GM21619 (cell line): ENCODE results near the gene EEF2KMT.
"Not testable (repeated sequence)": the region's sequence is repeated elsewhere in the genome, so short reads cannot be mapped to it uniquely, and the experiment has no call there.

Source experiments
- ATAC-seq: cut with Tn5 transposase; IDR thresholded peaks from one replicate; pipeline ENCODE4 v1.9.1; 2021; ENCODE audit not compliant: unreplicated experiment

The EEF2KMT gene

DNA sequence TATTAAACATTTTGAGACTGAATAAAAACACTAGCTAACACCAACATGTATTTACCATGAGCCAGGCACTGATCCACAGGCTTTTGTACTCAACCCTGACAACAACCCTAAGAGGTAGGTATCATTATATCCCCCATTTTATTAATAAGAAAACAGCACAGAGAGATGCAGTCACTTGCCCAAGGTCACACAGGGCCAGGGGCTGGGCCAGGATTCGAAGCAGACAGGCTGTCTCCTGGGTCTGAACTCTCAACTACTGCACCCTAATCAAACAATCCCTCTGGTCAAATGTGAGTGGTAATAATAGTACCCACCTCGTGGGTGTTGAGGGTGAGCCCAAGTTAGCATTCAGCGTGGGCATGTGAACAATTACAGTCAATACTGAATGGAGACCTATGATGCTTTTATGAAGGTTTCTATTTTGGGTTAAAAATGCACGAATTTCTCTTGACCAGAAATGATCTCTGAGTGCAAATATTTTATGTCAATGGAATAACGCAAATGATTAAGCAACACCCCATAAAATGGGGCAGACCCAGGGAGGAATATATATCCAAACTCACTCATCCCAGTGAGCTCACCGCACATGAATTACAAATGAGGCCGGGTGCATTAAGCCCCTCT, 1.0 kb downstream of the EEF2KMT start:
- not testable (repeated sequence) for ATAC-seq

DNA sequence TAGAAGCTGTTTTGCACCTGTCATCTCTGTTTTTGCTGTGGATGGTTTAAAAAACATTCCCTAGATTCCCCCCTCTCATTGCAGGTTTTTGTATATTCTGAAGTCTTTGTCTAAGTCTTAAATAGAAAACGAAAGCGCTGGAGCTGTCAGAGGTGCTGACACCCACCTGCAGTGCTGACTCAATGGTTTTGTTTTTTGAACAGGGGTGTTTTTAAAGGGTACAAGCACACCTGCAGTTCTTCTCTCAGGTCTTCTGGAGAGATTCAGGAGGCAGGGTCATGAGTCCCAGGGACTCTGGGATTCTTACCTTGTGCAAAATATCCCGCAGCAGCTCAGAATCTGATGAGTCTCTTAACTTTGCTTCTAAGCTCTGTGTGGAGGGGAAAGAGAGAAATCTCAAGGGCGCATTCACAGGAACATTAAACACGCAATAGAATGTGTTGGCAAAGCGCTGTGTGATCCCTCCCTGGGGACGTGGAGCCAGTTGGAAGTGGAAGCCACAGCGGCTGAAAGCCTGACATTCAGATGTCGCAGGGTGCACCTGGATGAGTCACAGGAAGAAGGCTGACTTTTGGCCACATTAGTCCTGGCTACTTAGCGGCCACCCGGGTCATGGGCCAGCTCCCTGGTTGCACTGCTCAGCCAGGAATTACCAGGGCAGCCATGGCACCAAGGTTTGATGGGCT, 2.3 kb downstream of the EEF2KMT start:
- not testable (repeated sequence) for ATAC-seq

DNA sequence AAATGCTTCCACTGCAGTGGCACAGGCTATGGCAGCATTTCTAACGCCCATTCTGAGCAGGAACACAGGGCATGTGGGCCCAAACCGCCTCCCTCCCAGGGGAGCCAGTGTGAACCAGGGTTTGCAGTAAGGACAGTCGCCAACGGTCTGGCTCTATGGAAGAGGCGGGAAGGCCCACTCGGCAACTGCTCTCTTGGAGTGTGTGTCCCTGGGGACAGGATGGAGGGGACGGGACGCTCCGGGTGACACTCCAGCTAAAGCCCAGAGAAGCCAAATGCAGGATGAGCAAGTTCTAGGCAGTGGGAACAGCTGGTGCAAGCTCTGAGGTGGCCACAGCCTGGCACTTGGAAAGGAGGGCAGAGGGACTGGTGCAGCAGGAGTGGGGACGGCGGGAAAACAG, 3.8 kb downstream of the EEF2KMT start:
- not testable (repeated sequence) for ATAC-seq

DNA sequence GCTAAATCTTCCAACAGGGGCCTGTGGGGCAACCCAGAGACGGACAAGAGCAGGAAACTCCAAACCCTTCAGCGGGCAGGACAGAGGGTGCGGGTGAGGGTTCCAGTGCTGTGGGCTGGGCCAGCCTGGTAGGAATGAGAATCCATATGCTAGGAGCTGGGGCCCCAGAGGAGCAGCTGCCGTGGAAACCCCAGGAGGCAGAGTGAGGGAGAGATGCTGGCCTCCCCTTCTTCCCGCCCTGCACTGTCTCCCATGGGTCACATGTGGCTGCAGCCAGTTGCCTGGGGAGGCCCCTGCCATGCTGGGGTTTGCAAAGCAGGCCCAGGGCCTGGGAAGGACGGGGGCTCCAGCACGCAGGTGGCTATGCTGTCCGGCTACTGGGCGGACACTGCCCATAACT, 4.5 kb downstream of the EEF2KMT start:
- not testable (repeated sequence) for ATAC-seq

DNA sequence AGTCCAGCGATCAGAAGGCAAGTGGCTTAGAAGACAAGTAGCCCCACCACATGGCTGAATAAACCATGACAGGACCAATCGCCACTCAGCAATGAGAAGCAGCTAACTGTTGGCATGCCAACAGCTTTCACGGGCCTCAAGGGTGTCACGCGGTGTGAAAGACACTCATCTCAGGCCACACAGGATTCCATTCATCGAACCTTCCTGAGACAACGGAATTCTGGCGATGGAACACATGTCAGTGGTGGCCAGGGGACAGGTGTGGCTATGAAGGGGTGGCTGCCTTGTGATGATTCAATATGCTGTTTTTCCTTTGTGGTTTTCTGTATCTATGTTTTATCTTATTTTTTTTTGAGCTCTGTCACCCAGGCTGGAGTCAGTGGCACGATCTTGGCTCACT, 7.0 kb downstream of the EEF2KMT start:
- not testable (repeated sequence) for ATAC-seq

DNA sequence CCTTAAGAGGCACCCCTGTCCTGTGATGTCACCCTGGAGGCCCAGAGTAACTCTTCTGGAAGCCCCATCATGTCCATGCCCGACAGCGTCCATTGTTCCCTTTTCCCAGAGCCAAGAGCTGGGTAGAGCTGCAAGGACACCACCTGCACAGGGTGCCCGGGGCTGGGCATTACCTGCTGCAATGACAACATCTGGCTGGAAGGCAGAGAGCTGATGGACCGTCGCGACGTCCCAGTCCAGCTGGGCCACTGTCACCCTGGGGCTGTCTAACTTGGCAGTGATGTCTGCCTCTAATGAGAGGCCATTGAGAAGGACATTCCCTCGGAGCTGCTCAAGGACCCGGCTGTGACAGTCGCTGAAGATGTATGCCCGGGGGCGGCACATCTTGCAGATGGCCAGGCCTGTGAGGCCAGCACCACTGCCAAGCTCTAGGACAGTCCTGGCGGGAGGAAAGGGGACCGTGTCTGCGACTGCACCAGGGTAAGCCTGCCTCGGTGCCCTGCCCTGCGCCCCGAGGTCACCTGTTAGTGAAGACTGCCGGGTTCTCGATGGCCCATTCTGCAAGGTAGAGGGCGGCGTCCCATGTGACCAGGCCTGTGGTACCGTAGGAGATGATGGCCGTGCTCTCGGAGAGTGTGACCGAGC, 7.6 kb downstream of the EEF2KMT start:
- not testable (repeated sequence) for ATAC-seq

DNA sequence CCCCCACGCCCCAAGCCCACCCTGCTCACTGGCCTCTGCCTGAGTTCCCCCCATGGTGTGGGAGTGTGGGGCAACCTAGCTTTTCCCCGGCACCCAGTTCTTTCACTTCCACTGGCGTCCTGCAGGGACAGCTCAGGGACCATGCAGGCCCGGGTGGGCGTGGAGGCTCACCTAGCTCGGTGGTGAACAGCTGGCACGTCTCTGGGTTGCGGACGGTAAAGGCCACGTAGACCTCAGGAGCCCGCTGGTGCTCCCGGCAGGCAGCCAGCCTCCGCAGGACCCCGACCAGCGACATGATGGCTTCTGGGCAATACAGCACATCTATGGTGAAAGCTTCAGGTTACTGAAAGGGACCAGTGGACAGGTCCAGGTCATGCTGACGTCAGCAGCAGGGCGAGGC, 8.7 kb downstream of the EEF2KMT start:
- not testable (repeated sequence) for ATAC-seq

DNA sequence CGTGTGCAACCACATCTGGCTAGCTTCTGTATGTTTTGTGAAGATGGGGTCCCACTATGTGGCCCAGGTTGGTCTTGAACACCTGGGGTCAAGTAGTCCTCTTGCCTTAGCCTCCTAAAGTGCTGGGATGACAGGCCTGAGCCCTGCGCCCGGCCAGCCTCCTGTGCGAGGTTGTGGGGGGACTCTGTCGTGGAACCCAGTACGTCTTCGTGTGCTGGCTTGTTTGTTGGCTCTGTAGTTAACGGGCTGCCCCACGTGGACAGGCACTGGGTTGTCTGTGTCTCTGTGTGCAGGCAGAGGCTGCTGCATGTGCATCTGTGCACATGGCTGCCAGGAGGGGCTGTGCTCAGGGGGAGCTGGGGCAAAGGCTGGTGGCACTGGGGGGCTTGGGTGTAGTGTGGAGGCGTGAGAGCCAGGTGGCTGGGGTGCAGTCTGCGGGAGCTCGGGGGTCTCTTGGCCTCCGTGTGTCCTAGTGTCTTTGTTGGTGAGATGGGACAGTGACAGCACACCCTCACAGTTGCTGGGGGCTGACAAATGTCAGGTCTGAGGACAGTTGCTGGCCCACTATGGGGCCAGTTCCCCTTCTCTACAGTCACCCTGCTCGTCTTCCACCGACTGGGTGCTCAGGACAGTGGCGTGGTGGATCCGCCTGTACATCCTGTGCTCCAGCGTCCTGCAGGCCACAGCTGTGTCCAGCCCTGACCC, 9.4 kb downstream of the EEF2KMT start:
- ATAC-seq: not testable (repeated sequence)

DNA sequence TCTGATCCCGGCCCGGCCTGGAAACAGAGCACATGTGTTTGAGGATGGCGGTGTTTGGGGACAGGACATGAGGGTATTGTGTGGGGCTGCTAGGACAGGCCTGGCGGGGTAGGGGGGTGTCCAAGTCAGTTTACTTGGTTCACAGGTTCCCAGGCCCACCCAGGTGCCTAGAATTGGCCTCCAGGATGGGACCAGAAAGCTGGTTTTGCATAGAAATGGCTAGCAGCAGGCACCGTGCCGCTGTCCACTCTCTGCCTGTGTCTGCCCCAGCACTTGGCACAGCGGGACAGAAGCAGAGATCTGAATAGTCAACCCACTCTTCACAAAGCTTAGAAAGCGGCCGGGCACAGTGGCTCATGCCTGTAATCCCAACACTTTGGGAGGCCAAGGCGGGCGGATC, 11.9 kb downstream of the EEF2KMT start:
- not testable (repeated sequence) for ATAC-seq

DNA sequence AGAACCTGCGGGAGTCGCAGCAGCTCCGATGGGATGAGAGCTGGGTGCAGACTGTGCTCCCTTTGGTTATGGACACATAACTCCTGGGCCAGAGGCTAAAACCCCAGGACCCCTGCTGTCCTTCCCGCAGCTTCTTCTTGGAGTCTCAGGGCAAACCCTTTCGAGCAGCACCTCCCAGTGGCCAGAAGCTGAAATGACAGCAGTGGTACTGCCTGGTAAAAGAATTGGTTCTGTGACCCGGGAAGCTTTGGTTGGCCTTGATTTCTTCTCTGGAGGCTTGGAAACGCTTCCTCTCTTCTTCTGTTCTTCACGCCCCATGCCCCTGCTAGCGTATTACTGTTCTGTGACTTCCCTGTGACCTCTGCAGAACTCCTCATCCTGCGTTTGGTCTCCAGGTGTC, 12.8 kb downstream of the EEF2KMT start:
- ATAC-seq: not testable (repeated sequence)

DNA sequence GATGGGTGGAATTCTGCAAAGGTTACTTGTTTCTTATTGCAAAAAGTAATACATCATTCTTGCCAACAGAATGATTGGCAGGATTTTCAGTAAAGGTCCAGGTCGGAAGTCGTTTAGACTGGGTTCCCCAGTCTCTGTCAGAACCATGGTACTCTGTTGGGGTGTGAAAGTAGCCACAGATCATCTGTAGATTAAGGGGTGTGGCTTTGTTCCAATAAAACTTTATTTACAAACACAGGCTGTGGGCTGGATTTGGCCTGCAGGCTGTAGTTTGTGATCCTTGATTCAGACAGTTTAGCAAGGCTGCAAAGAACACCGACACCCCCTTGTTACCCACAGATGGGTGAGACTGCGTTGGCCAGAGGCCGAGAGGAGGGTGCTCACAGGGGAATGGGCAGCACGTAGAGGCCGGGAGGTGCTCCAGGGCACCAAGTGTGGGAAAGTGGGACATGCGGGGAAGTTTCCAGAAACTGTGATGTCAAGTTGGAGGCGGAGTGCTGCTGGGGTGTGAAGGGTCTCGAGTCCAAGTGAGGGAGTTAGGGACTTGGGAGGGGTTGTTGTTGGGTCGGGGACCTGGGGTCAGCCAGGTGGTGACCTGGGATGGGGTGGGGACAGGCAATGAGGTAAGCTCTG, 13.4 kb downstream of the EEF2KMT start:
- ATAC-seq: not testable (repeated sequence)

DNA sequence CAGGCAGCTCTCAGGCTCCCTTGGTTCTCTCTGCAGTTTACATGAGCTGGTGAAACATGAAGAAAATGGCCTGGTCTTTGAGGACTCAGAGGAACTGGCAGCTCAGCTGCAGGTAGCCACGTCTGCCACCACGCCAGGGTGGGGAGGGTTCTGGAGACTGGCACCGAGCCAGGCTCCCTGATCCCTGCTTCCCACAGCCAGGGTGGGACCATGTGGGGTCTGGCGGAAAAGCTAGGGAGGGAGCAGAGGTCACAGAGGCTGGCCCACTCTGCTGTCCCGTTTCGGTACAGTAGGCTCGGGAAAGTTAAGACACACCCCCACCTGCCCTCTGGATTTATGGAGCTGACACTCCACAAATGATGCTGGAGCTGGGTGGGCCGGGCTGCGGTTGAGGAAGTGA, 13.9 kb downstream of the EEF2KMT start:
- ATAC-seq: not testable (repeated sequence)

DNA sequence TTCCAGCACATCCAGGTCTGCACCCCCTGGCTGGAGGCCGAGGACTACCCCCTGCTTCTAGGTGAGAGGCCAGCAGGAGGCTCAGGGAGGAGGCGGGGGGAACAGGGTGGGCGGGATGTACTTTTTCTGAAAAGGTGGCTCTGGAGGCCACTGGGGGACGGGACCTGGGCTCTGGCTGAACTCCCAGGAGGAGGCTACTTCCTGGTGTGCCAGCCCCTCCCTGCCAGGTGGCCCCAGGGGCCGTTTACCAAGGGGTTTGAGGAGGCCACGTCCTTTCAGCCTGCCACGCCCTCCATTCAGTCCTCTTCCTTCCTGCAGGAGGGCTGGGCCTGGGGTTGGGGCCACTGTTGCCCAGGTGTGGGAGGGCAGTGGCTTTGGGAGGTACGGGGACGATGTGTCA, 16.6 kb downstream of the EEF2KMT start:
- not testable (repeated sequence) for ATAC-seq

DNA sequence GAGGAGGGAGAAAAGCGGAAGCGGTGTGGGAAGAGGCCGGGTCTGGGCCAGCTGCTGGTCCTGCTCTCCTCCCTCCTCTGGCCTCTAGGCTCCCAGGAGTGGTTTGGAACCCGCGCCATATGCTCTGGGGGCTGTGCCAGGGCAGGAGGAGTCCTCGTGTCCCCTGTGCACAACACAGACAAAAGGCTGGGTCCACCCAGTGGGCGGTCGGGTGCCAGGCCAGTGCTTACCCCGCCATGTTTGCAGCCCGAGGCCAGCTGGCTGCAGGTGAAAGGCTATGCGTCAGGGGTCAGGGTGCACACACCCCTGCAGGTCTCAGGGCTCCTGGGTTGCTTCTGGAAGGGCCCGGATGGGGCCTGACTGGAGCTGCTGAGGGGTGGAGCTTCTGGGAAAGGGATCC, 17.1 kb downstream of the EEF2KMT start:
- ATAC-seq: not testable (repeated sequence)

DNA sequence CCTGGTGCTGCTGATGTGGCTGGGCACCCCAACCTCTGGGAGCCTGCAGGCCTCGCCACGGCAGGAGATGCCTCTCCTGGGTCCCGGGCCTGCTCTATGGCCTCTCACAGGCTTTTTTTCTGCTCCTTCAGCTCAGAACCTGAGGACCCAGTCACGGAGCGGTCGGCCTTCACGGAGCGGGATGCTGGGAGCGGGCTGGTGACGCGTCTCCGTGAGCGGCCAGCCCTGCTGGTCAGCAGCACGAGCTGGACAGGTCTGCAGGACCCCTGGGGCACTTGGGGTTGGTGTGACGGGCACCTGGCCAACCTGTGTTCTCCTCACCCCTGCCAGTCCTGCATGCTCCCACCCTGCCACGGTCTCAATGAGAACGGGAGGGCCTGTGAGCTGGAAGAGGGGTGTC, 19.0 kb downstream of the EEF2KMT start:
- ATAC-seq: no peak

DNA sequence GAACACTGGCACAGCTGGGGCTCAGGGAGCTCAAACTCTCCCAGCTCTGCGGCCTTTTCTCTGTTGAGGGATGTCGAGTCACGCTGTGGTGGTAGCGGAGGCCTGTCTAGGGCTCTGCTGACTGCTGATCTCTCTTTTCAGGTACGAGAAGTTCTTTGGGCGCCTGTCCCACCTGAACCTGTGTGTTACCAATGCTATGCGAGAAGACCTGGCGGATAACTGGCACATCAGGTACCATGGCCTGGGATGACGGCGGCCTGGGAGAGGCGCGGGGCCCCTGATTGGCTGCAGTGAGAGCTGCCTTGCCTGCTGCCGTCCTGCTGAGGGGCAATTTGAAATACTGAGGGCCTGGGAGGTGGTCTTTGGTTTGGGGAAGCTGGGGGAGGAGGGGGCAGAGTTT, 20.3 kb downstream of the EEF2KMT start:
- no peak for ATAC-seq

DNA sequence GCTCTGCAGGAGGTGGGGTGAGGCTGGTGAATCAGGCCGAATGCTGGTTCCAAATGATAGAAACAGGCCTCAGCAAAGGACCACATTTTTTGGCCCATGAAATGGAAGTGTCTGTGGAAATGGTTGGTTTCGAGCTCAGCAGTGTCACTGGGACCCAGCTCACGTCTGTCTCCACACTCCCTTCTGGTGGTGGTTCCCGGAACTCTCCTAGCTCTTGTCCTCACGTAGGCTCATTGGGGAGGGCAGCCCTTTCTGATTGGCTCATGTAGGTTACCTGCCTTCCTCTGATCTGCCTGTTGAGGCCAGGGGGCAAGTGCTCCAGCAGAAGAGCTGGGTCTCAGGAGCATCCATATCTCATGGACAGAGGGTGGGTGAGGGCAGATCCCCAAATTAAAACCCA, 22.0 kb downstream of the EEF2KMT start:
- ATAC-seq: no peak

DNA sequence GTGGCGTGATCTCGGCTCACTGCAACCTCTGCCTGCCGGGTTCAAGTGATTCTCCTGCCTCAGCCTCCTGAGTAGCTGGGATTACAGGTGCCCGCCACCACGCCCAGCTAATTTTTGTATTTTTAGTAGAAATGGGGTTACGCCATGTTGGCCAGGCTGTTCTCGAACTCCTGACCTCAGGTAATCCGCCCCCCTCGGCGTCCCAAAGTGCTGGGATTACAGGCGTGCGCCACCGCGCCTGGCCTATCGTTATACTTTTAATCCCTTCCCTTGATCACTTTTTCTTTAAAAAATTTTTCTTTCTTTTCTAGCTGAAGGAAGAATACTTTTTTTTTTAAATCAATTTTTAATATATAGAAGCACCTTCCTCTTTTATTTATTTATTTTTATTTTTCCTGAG, 23.8 kb downstream of the EEF2KMT start:
- ATAC-seq: not testable (repeated sequence)

DNA sequence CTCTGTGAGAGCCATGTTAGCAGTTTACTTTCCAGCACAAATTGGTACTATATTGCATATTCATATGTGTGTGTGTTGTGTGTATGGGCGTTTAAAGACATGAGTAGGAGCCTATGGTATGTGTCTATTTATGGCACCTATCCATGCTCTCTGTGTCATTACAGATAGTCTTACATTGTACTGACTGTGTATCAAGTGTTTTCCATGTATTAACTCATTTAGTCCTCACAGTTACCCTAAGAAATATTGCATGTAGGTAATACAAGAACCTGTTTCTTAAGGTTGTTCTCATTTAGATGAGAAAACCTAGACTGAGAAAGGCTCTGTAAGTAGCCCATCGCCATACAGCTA, 24.3 kb downstream of the EEF2KMT start:
- no peak for ATAC-seq

DNA sequence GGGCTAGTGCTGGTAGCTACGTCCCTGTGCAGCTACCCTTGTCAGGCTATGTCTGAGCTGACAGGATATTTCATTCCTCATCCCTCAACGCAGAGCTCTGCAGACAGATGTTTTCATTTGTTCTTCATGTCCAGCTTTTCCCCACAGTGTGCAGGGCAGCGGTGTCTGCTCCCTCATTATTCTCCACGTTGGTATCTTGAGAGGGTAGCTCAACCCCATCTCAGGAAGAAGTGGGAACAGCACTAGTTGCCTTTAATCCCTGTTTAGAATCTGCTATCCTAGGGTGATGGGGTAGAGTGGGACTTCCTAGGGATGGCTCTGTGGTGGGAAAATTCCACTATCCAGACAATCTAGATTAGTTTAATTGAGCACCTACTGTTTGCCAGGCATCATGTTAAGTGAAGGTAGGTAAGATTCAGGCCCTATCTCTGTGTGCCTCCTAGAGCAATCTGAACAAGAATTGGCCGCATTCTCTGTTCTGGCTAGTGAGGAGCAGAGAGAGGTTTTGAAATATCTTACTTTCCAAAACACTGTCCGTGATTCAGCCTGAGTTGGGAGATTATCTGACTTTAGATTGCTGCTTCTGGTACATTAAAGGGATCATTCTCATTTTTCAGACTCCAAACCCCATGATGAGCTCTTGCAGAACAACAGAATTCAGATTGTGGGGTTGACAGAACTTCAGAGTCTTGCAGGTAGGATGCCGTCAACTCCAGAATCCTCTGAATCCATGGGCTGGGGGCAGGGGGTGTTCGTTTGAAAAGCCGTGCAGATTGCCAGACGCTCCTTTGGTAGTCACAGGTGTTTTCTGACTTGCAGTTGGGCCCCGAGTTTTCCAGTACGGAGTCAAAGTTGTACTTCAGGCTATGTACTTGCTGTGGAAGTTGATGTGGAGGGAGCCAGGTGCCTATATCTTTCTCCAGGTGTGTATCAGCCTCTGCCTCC, 25.0 kb downstream of the EEF2KMT start:
- ATAC-seq: no peak
